Small intestine (tissue), 7 donors: ENCODE data around the gene SMYD3. TPM values are rescaled to one million over a fixed set of nuclear protein-coding genes. Genes with fewer than 3 reads are reported as not detected.
A peak's percentile ranks its signal among the peaks of the same experiment; 100 is the strongest.

Experiments used
- DNase-seq, 2 donors: peaks; one replicate each; pipeline versions ENCODE4 v3.0.0 to v3.0.0-alpha.2; 2013
- FAIRE-seq: peaks from 2 replicates; lab custom pipeline; 2012; peaks lifted over from hg19 to GRCh38; lab: Jason Lieb, UNC
- H3K27ac ChIP-seq, 3 donors: one replicate each; pipeline ENCODE4 v1.5.1; 2013; ENCODE audit warnings: low read length in 2 of 3, mild to moderate bottlenecking in 2 of 3, control low read depth in 1 of 3, inconsistent platforms in 1 of 3, low read depth in 1 of 3, moderate library complexity in 1 of 3
- H3K27me3 ChIP-seq, 3 donors: one replicate each; pipeline ENCODE4 v1.6.1; 2013; ENCODE audit warnings: low read length in 3 of 3, inconsistent platforms in 1 of 3; ENCODE audit not compliant: control insufficient read depth in 3 of 3, insufficient read depth in 3 of 3
- H3K36me3 ChIP-seq, 3 donors: one replicate each; pipeline ENCODE4 v1.6.1; 2013; ENCODE audit warnings: low read length in 3 of 3, inconsistent platforms in 1 of 3, low read depth in 1 of 3, mild to moderate bottlenecking in 1 of 3, moderate library complexity in 1 of 3; ENCODE audit not compliant: control insufficient read depth in 3 of 3, insufficient read depth in 2 of 3
- H3K4me1 ChIP-seq, 3 donors: one replicate each; pipeline ENCODE4 v1.6.1; 2013; ENCODE audit warnings: low read length in 2 of 3, inconsistent platforms in 1 of 3, low read depth in 1 of 3, mild to moderate bottlenecking in 1 of 3, moderate library complexity in 1 of 3; ENCODE audit not compliant: control insufficient read depth in 3 of 3, insufficient read depth in 2 of 3
- H3K4me3 ChIP-seq, 3 donors: one replicate each; pipeline ENCODE4 v1.5.1; 2013; ENCODE audit warnings: low read length in 3 of 3, control low read depth in 1 of 3, inconsistent platforms in 1 of 3, low read depth in 1 of 3, mild to moderate bottlenecking in 1 of 3, moderate library complexity in 1 of 3
- H3K9me3 ChIP-seq, 2 donors: one replicate each; pipeline ENCODE4 v1.6.1; 2013; ENCODE audit warnings: low read depth in 1 of 2, low read length in 1 of 2; ENCODE audit not compliant: control insufficient read depth in 2 of 2, insufficient read depth in 1 of 2
- WGBS, 3 donors: extraction: QIAGEN DNeasy Blood & Tissue Kit; methylation state at CpG; one replicate each; pipeline ENCODE4 v1.1.7; 2013; 5-methylcytosine and 5-hydroxymethylcytosine counted together
- polyA plus RNA-seq, 4 donors: library from polyadenylated mRNA; stranded (reverse) in 3 of 4; unstranded in 1 of 4; fragments of 200-250 nt in 3 of 4; fragments of 120-200 nt in 1 of 4; gene quantifications; one replicate each; pipeline versions ENCODE4 v1.2.1 to v1.2.3, GENCODE V29; 2013
- donor health status: healthy with polysubstance abuse.
- donor health status: control.
- donor health status: control.
- donor health status: Bipolar disorder and iron deficiency.
- donor health status: healthy.

Gene SMYD3
- polyA plus RNA-seq, 4 donors: 5.4 to 10.1 (median 8.5) TPM

DNA sequence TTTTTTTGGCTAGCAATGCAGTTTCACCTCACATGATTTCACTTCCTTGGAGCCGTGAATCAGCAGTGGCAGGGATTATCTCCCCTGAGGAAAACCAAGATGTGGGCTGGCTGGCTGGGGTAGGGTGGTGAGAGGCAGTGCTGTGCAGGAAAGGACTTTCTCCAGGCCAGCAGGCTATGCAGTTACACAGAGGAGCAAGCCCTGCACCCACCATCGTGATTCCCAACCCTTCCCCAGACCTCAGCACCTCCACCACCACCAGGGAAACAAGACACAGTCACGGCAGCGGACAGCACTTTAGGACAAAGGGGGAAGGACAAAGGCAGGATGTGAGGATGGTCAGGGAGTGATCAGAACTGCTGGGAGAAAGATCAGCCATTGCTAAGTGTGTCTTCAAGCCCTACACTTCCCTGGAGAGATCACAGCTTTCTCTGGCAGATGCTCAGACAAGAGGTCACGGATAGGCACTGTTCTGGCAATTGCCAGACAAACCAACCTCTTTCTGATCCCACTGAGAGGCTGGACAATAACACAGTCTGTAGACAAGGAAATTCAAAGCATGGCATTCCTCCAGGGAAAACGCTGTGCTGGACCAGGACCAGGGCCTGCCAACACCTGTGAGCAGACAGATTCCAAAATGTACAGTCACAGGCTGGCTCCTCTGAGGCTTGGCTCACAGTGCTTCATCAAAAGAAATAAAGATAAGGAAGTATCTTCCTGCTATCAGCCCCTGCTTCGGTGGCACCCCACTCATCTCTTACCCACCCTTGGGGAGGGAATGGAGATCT, 509.4 kb downstream of the SMYD3 start:
- Histone ChIP-seq H3K27me3 (no peaks in the 10 kb centered on the region), H3K9me3 (peaks cover 0 to 3% of the 10 kb centered on the region in 2 donors), H3K36me3 (no peaks in the 10 kb centered on the region), H3K4me3 (no peak overlapping the region), H3K27ac (no peak overlapping the region), H3K4me1 (no peaks in the 10 kb centered on the region)
- DNase-seq (no peak), FAIRE-seq (no peak)
- WGBS, 3 donors: 59 to 75% (median 68%) methylated on average over 7 of the region's 7 CpGs

GRCh38 chr1:245996811-245997210, 510.3 kb downstream of the SMYD3 start:
- FAIRE-seq: no peak
- H3K9me3 ChIP-seq: peaks cover 0 to 3% of the 10 kb centered on the region in 2 donors

DNA sequence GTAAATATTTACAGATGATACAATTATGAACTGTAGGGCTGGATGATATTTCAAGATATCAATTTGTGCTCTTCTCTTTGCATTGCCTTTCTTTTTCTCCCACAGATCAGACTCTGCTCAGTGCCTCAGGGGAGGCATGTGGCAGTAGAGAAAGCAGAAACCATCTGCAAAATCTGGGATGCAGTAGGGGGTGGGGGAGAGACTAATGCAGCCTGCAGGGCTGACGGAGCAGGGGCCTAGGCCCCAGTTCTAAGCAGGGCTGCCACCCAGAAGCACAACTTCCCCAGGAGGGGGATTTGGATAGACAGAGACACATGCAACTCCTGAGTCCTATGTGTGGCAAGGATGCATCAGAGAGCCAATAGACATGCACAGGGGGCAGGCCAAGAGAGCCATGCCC, 511.6 kb downstream of the SMYD3 start:
- peaks cover 0 to 4% (median 0%) of the 10 kb centered on the region in 3 donors for H3K4me1 ChIP-seq
- DNase-seq (no peak), FAIRE-seq (no peak)
- H3K9me3 ChIP-seq: peaks cover 0 to 3% of the 10 kb centered on the region in 2 donors
- no peaks in the 10 kb centered on the region for H3K27me3 ChIP-seq
- no peak overlapping the region for H3K27ac ChIP-seq
- H3K36me3 ChIP-seq: no peaks in the 10 kb centered on the region
- H3K4me3 ChIP-seq: no peak overlapping the region
- WGBS, 3 donors: 89 to 98% (median 94%) methylated on average over 1 of the region's 1 CpG

More at GRCh38 chr1:245996811-245997210, 510.3 kb downstream of the SMYD3 start:
- H3K4me3 ChIP-seq: no peak overlapping the region
- no peaks in the 10 kb centered on the region for H3K36me3 ChIP-seq
- H3K4me1 ChIP-seq: no peaks in the 10 kb centered on the region
- H3K27me3 ChIP-seq: no peaks in the 10 kb centered on the region
- 91 to 96% (median 93%) methylated on average over 15 of the region's 15 CpGs for WGBS, 3 donors
- no peak for DNase-seq
- H3K27ac ChIP-seq: no peak overlapping the region

GRCh38 chr1:245991266-245991665, 515.8 kb downstream of the SMYD3 start:
- peak overlapping the region in 1 of 3 donors; percentile 39 for H3K27ac ChIP-seq
- no peak for FAIRE-seq
- 53 to 78% (median 61%) methylated on average over 4 of the region's 4 CpGs for WGBS, 3 donors

GRCh38 chr1:245990315-245991022, 516.6 kb downstream of the SMYD3 start:
- Histone ChIP-seq H3K9me3 (no peaks in the 10 kb centered on the region), H3K27ac (peak overlapping the region in 1 of 3 donors; percentile 39), H3K4me3 (no peak overlapping the region), H3K4me1 (peaks cover 0 to 6% (median 0%) of the 10 kb centered on the region in 3 donors), H3K27me3 (no peaks in the 10 kb centered on the region), H3K36me3 (no peaks in the 10 kb centered on the region)
- 41 to 58% (median 50%) methylated on average over 6 of the region's 6 CpGs for WGBS, 3 donors
- DNase-seq (peak; percentile 66 to 73), FAIRE-seq (no peak)

More at GRCh38 chr1:245991266-245991665, 515.8 kb downstream of the SMYD3 start:
- peak in 1 of 2 donors; percentile 43 for DNase-seq
- peaks cover 0 to 6% (median 0%) of the 10 kb centered on the region in 3 donors for H3K4me1 ChIP-seq
- no peak overlapping the region for H3K4me3 ChIP-seq
- H3K36me3 ChIP-seq: no peaks in the 10 kb centered on the region
- no peaks in the 10 kb centered on the region for H3K9me3 ChIP-seq
- H3K27me3 ChIP-seq: no peaks in the 10 kb centered on the region

GRCh38 chr1:245988393-245989078, 518.5 kb downstream of the SMYD3 start:
- no peaks in the 10 kb centered on the region for H3K36me3 ChIP-seq
- WGBS, 3 donors: 87 to 91% (median 91%) methylated on average over 9 of the region's 9 CpGs

GRCh38 chr1:245987997-245988392, 519.1 kb downstream of the SMYD3 start:
- Histone ChIP-seq H3K27ac (no peak overlapping the region), H3K36me3 (no peaks in the 10 kb centered on the region), H3K4me1 (peaks cover 0 to 6% (median 0%) of the 10 kb centered on the region in 3 donors), H3K9me3 (no peaks in the 10 kb centered on the region), H3K4me3 (no peak overlapping the region), H3K27me3 (no peaks in the 10 kb centered on the region)
- WGBS, 3 donors: 91 to 96% (median 92%) methylated on average over 6 of the region's 6 CpGs
- no peak for FAIRE-seq
- DNase-seq: no peak

More at GRCh38 chr1:245988393-245989078, 518.5 kb downstream of the SMYD3 start:
- DNase-seq (no peak), FAIRE-seq (no peak)
- H3K4me3 ChIP-seq: no peak overlapping the region
- peaks cover 0 to 6% (median 0%) of the 10 kb centered on the region in 3 donors for H3K4me1 ChIP-seq
- no peak overlapping the region for H3K27ac ChIP-seq
- no peaks in the 10 kb centered on the region for H3K9me3 ChIP-seq
- H3K27me3 ChIP-seq: no peaks in the 10 kb centered on the region

- H3K4me1 ChIP-seq: peaks cover 0 to 6% (median 0%) of the 10 kb centered on the region in 3 donors
- H3K27me3 ChIP-seq: no peaks in the 10 kb centered on the region
- H3K27ac ChIP-seq: no peak overlapping the region
- DNase-seq (no peak), FAIRE-seq (no peak)
- 76 to 80% (median 76%) methylated on average over 6 of the region's 6 CpGs for WGBS, 3 donors
- no peaks in the 10 kb centered on the region for H3K36me3 ChIP-seq
- H3K9me3 ChIP-seq: no peaks in the 10 kb centered on the region
- H3K4me3 ChIP-seq: no peak overlapping the region
These were observed 519.5 kb downstream of the SMYD3 start for GRCh38 chr1:245987577-245987976.
